HG02571 (cell line): Measurements from ENCODE around the gene GPR151.
A peak's percentile ranks its signal among the peaks of the same experiment; 100 is the strongest.
"Not testable (repeated sequence)": the region's sequence is repeated elsewhere in the genome, so short reads cannot be mapped to it uniquely, and the experiment has no call there.

Experiments
- ATAC-seq: cut with Tn5 transposase; IDR thresholded peaks from one replicate; pipeline ENCODE4 v1.9.1; 2021; ENCODE audit warnings: mild to moderate bottlenecking, moderate library complexity; ENCODE audit not compliant: unreplicated experiment

Gene GPR151

DNA sequence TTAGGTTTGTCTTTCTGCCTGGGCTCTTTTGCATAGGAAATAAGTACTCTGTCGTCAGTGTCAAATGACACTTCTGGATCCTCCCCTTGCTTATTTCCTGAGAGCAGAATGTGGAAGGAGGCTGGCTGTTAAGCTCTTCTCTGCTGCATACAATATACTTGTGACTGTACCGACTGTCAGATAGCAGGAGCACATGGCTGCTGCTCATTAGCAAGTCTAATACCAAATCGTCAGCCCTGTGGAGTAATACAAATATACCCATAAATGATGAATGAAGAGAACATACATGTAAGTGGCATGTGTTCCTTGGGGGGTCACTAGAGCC is at the start of gene GPR151:
TSS of gene GPR151 (minus strand) at position 40 of the 325 bp plus-strand sequence. CDS start 77 bp downstream, outside the sequence.
- ATAC-seq, result no peak

- ATAC-seq, result no peak
Measured at GRCh38 chr5:146564007-146564762, 48.2 kb upstream of the GPR151 start.

GRCh38 chr5:146562461-146562860 is 46.5 kb upstream of the GPR151 start:
- no peak for ATAC-seq

DNA sequence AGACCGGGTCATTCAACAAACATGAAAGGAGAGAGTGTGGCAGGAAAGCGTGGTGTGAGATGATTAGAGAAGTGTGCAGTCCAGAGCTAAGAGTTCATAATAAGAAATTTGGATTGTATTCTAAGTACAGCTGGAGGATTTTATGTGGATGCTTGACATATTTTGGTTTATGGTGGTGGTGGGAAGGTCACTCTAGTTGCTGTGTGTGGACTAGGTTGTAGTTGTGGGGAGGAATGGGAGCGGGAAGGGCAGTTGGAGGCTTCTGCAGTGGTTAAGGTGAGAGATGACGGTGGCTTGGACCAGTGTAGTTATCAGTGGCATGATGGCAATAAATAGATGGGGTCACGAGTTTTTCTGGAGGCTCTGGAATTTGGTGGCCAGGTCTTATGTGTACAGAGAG is 45.7 kb upstream of the GPR151 start:
- no peak for ATAC-seq

DNA sequence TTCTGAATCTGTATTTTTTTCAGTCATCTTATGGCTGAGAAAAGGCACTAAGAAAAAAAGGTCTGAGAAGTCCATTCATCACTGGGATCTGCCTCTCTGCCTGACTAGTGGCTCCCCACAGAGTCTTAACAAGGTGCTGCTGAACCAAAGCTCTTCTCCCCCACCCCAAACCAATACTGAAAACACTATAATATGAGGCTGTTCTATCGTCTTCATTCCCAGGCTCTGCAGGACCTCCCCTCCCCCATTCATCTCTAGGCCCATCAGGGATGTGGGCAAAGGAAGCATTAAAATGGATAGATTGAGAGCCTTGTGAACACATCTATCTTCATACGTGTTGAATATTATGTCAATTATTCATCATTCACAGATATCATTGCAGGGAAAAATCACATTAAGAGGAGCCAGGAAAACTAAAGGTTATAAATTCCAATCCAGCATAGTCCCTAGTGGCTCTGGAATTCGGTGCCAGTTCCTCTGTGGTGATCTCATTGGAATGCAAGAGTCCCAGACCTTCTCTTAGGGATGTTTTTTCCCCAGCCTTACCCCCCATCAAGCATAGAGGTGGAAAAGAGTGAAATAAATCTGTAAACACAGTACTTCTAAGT is 44.3 kb upstream of the GPR151 start:
- no peak for ATAC-seq

GRCh38 chr5:146556884-146557283 is 40.9 kb upstream of the GPR151 start:
- not testable (repeated sequence) for ATAC-seq

DNA sequence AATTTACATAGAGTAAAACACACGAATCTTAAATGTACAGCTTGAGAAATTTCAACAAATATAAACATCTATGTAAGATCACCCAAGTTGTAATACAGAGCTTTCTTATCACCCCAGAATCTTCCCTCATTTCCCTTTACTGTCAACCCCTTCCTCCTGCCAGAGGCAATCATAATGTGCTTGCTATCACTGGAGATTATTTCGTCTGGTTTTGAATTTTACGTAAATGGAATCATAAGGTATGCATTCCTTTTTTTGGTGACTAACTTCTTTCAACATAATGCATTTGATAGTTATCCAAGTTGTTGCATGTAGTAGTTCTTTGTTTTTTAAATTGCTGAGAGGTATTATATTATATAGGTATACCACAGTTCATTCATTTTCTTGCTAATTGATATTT is 37.5 kb upstream of the GPR151 start:
- no peak for ATAC-seq

DNA sequence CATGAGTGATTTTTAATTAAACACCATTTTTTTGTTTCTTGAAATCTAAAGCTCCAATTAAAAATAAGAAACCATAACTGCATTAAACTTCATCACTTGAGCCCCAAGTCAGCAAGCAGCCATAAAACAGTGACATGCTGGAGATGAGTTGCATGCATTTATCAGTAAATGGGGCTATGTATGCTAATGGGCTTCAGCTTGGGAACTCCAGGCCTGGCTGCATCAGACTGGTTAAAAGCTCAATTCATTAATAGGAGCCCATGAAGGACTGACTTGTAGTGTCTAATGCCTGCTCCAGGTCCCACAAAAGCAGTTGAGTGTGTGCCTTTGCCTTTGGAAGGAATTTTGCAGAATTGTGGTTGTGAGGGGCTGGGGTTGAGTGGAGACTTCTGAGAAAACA is 33.6 kb upstream of the GPR151 start:
- ATAC-seq, result no peak

DNA sequence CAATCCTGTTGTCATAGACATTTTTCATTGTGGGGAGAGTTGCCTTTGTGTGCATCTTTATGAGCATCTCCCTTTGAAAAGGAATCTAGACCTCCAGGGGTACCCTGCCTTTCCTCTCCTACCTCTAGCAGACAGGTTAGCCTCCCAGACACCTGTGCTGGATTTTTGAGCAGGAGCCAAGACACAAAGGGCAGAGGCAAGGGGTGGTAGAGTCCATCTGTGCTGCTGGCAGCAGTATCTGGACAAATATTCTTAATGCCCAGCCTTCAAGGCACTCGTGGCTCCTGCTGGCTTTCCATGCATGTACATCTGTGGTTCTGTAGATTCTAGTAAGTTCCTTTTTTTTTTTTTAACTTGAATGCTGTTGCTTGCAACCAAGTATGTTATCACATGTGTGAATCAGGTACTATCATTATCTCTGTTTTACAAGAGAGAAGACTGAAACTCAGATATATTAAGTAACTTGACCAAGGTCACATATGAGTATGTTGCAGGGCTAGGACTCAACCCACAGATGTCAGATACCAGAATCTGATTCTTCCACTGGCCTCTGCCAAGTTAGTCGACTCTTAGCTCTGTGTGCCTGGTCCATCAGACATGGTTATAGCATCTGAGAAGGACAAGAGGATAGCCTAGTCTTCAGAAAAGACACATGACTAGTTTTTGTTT is 32.9 kb upstream of the GPR151 start:
- ATAC-seq, result no peak

DNA sequence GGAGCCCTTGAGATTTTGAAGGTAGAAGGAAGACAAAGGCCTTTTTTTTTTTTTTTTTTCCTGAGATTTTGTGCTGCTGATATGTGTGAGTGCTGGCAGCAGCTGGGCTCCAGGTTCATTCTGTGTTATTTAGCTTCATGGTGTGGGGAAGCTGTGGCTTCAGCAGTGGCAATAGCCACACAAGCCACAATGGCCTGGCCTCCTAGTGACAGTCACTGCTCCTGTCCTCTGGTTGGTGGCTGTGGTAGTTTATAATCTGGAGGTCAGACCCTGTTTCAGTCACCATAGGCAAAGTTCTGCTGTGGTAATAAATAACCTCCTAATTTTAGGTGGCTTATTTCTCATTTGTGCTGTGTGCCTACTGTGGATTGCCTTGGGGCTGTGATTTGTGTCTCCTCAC is 28.2 kb upstream of the GPR151 start:
- no peak for ATAC-seq

DNA sequence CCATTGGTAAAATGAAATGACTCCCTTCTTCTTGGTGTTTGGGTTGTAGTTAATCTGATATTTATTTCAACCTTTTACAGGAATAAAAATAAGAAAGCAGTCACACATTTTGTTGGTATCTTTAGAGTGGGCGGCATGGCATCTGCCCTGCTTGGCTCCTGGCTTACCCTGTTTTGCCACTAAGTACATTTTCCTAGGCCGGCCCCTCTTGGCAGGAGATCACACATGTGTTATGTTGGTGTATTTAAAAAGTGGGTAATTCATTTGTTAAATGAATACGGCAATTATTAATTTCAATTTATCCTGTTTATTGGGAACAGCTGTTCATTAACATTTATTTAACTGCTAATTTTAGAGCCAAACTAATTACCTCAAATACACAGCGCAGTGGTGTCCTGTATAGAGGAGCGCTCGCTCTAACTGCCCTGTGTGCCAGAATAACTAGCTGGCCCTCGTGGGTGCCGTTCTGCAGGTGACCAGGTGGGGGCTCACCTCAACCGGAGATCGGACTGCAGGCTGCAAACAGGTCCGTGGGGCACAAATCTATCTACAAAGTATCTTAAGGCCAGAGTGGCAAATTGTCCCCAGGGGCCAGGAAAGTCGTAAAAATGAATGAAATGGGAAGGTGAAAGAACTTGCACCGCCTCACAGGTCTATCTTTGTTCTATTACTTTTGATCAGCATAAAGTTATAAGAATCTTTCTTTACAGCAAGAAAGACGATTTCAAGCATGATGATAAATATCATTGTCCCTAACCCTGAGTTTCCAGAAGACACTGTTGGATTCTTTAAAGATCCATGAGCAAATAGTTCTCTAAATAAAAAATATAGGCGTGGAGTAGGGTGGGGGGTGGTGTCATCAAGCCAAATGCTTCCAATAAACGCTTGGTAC is 26.2 kb upstream of the GPR151 start:
- ATAC-seq, result peak; percentile 97

DNA sequence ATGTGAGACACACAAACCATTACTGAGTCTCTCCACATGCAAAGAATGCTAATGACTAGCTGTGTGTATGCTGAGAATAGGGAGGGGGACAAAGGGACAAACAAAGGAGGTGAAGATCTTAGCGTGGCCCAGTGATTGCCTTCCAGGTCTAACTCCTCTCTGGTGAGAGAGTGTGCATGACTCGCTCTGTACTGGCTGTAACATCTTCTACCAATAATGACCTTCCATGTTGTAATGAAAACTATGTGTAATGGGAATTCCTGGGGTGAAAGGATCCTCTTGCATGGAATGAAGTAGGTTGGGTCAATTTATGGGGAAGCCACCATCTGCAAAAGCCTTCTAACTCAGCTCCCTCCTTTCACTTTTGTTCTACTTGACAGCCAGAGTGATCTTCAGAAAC is 24.4 kb upstream of the GPR151 start:
- no peak for ATAC-seq

DNA sequence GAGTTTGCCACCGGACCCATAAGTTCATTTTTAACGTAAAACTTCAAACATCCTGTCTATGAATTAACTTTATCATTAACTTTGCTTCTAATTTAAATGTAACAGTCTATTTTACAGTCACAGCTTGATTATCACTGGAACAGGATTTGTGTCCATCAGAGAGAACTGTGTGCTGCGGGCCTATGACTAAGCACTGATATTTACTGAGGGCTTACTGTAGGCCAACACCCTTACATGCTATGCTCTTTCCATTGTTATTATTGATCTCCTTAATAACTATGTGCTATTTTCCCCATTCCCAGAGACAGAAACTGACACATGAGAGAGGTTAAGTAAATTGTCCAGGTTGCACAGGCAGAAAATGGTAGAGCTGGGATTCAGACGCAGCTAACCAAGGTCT is 24.0 kb upstream of the GPR151 start:
- ATAC-seq, result no peak

DNA sequence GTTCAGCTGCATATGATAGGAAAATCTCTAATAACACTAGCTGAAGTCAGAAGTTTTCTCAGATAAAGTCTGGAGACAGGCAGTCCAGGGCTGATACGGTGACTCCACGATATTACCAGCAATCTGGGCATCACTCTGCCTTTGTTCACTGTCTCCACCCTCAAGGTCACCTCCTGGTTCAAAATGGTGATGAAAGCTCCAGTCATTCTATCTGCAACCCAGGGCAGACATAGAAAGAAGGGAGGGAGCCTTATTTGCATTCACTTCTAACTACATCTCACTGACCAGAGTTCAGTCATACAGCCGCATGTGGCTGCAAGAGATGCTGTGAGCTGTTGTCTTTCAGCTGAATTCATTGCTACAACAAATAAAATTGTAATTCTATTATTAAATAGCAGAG is 22.4 kb upstream of the GPR151 start:
- no peak for ATAC-seq

DNA sequence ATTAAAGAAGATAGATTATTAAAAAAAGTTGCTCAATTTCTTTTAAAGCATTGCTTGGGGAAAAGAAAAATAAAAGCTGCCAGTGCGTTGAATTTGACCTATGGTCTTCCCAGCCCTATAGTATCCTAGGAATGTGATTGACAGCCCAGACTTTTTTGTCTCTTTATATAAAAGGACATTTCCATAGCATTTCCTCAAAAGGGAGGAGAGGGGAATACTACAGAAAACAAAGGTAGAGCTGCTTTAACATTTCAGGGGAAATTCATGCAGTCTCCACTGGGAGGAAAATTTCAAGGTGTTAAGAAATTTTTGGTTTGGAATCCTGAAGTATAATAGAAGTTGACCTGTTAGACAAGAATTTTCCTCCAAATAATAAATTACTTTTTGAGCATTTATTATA is 17.9 kb upstream of the GPR151 start:
- no peak for ATAC-seq

DNA sequence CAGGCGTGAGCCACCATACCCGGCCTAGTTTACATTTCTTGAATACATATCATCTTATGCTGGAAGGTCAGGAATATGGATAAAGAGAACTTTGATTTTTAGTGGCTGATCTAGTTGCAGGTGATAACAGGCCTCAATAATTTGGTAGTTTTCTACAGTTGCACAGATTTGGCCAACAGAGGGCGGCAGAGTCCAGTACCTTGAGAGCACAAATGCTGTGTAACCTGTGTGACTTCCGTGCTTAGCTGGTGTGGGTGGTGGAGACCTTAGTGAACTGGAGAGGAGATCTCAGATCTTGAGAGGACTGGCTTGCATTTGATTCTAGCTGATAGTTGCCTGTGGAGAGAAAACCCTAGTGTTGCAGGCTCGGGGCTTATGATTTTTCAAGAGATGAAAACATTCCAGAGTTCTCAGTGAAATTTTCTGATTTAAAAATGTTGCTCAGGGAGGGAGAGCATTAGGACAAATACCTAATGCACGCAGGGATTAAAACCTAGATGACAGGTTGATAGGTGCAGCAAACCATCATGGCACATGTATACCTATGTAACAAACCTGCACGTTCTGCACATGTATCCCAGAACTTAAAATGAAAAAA is 17.4 kb upstream of the GPR151 start:
- ATAC-seq, result peak; percentile 95

- no peak for ATAC-seq
Measured at GRCh38 chr5:146529984-146530383, 14.0 kb upstream of the GPR151 start.

DNA sequence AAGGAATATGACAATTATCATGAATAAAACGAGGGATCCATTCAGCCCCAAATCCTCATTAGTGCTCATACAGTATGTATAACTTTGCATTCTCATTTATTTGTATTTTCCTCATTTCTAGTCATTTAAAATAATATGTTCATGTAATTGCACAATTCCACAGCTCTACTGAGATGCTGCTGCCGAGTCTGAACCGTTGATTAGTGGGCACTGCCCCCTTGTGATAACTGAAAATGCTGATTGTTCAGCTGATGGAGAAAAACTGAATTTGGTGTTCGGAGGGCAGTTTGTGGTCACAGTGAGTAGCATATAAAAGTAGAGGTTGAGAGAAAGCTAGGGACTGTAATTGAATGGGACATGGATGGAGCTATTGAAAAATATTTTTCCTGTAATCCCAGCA is 12.2 kb upstream of the GPR151 start:
- ATAC-seq, result no peak

DNA sequence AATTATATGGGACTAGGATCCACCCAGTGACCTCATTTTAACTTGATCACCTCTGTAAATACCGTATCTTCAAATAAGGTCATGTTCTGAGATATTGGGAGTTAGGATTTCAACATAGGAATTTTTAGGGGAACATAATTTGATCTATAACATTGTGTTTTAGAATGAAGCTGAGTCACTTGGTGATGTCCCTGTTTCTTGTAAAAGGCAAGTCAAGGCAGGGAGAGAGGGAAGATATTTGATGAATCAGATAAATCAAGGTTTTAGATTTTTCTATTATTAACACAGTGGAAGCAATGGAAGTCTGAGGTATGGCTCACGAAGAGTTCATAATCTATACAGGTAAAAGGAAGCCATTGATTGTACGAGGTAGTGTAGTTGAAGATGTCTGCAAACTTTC is 11.8 kb upstream of the GPR151 start:
- no peak for ATAC-seq

GRCh38 chr5:146523698-146524097 is 7.7 kb upstream of the GPR151 start:
- no peak for ATAC-seq
